NK-92 treated with Interleukin-12 subunit alpha and Interleukin-12 subunit beta, amount 100 ng/mL, for 24 hours (cell line): ENCODE results near the gene NAV2.

Experiments
- DNase-seq: peaks from one replicate; lab custom pipeline; 2025; lab: John Stamatoyannopoulos, UW

The NAV2 gene

GRCh38 chr11:19687392-19687791 lies 25.2 kb upstream of the NAV2 start:
- DNase-seq: no peak

DNA sequence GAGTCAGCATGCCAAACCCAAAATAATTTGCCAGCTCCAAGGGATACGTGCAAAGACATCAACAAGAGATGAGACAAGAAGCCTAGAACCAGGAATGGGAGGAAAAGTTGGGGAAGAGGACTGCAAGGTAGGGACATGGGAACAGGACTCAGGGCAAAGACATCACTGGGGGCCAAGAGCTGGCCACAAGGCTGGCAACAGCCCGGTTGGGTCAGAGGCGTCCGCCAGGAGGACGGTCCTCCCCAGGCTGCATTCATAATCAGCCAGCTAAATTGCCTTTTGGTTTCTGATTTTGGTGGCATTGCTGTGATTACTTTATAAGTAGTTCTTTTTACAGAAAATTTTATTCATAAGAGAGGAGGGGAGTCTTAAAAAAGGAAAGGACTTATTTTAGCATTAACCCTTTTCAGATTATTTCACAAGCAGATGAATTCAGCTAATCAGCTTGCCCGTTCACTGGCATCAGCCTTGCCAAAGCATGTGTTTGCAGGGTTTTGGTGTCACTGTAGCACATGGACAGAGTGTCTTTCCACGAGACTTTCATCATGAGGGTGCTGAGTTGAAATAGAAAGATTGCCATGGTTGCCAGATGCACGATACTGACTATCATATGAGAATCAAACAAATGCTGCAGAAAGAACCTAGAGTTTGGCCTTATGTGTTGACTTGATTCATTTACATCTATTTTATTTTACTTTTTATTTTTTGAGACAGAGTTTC lies 23.2 kb upstream of the NAV2 start:
- DNase-seq: no peak

GRCh38 chr11:19690885-19691284 lies 21.8 kb upstream of the NAV2 start:
- DNase-seq: no peak

DNA sequence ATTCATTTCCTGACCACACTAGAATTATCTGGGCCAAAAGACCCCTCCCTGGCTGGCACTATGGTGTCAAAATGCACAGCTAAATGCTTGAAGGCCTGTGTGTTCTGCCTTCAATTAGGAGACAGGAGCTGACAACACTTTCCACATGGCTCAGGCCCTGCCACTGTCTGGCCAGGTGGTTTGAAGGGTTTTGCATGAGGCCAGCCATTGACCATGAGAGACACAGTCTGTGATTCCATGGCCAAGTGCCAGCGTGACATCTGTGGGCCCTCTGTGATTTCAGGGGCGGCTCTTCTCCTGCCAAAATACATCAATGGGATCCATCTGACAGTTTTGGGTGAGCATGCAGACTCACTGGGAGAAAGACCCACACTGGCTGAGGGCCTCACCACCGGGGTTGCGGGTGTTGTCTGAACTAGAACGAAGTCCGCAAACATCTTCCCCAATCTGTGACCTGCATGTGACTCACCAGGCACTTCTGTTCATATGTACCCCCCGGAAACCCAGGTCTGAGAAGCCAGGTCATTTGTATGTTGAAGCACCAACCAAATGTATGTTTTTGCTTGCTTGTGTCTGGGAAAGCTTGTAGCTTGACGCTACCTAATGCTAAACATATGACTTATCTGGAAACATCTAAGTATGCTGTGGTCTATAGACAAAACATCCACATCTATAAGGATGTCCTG lies 20.7 kb upstream of the NAV2 start:
- DNase-seq: no peak

GRCh38 chr11:19693146-19693545 lies 19.5 kb upstream of the NAV2 start:
- DNase-seq: no peak

DNA sequence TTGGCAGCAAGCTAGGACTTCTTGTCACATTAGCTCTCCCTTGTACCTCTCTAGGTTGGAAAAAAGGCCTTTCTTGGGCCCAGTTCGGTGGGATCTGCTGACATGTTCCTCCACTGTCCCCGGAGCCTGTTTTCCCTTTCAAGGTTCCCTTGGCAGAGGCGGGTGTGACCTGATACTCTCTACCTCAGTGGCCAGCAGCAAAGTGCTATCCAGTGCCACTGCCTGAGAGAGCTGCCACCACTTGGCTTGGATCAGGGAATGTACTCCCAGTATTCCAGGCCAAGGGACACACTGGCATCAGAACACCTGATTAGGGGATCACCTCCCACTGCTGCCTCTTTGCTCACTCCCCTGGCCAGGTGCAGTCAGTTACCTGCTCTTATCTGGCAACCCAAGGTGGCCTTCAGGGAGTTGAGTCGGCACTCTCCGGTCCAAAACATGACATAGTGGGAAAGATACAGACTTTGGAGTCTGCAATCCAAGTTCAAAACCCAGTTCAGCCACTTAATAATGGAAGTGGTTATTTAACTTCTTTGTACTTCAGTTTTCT lies 17.8 kb upstream of the NAV2 start:
- DNase-seq: no peak

- no peak for DNase-seq
These were observed 16.6 kb upstream of the NAV2 start for GRCh38 chr11:19696073-19696472.

GRCh38 chr11:19696904-19697303 lies 15.7 kb upstream of the NAV2 start:
- no peak for DNase-seq

GRCh38 chr11:19697721-19698121 lies 14.9 kb upstream of the NAV2 start:
- DNase-seq: no peak

GRCh38 chr11:19698493-19699292 lies 13.9 kb upstream of the NAV2 start:
- DNase-seq: no peak

- DNase-seq: no peak
These were observed 11.2 kb upstream of the NAV2 start for GRCh38 chr11:19701421-19701820.

DNA sequence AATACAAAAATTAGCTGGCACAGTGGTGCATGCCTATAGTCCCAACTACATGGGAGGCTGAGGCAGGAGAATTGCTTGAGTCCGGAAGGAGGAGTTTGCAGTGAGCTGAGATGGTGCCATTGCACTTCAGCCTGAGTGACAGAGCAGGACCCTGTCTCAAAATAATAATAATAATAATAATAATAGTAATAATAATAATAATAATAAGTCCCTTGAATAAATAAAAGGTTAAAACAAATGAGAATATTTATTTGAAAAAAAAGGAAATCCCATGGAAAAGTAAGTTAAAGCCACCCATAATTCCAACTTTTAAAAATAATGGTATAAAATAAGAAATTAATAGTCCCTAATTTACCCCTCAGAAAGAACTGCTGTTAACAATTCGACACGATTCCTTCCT lies 10.0 kb upstream of the NAV2 start:
- no peak for DNase-seq

GRCh38 chr11:19703211-19703610 lies 9.4 kb upstream of the NAV2 start:
- no peak for DNase-seq

DNA sequence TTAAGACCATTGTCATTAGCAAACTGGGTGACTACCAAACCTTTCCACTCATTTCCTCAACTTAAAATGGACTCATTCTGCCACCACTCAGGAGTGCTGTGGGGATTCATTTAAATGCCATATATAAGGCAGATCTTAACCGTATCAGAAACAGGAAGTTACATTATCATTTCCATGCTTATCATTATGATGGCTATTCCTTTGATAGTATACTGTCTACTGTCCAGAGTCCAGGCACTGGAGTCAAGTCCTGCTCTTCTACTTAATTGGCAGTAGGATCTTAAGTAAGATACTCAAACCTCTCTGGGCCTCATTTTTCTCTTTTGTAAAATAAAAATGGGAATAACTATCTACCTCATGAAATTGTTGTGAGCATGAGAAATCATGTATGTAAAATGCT lies 8.4 kb upstream of the NAV2 start:
- DNase-seq: no peak

- DNase-seq: no peak
These were observed 6.7 kb upstream of the NAV2 start for GRCh38 chr11:19705936-19706335.

DNA sequence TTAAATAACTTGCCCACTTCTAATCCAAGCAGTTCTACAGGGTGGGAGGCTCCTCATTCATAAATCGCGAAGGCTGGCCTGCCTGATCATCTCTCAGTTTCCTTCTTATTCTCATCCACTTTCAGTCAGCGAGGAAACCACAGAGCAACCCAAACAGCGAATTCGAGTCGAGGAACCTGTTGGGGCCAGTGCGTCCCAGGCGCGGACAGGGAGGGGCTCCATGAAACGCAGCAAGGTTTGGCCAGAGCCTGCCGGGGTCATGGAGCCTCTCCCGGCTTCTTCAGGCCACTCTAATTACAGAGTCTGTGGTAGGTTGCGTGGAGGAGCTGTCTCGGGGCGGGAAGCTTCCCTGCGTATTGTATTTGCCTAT lies 741 bp upstream of the NAV2 start:
- DNase-seq: no peak

GRCh38 chr11:19713196-19714021 lies 772 bp downstream of the NAV2 start:
- DNase-seq: no peak

DNA sequence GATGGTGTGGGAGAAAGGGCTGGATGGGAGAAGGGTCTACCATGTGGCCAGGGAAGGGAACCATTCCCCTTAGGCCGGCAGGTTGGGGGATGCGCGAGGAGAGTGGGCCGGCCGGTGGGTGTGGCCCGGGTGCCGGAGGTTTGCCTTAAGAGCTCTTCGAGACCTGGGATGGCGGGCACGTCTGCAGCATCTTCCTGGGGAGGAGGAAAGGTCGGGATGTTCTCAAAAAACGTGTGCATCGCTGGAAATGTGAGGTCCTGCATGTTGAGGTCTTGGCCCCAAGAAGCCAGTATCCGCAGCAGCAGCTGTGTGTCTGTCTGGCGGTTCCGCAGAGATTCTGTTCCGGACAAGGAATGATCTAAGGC lies 1.4 kb downstream of the NAV2 start:
- no peak for DNase-seq

DNA sequence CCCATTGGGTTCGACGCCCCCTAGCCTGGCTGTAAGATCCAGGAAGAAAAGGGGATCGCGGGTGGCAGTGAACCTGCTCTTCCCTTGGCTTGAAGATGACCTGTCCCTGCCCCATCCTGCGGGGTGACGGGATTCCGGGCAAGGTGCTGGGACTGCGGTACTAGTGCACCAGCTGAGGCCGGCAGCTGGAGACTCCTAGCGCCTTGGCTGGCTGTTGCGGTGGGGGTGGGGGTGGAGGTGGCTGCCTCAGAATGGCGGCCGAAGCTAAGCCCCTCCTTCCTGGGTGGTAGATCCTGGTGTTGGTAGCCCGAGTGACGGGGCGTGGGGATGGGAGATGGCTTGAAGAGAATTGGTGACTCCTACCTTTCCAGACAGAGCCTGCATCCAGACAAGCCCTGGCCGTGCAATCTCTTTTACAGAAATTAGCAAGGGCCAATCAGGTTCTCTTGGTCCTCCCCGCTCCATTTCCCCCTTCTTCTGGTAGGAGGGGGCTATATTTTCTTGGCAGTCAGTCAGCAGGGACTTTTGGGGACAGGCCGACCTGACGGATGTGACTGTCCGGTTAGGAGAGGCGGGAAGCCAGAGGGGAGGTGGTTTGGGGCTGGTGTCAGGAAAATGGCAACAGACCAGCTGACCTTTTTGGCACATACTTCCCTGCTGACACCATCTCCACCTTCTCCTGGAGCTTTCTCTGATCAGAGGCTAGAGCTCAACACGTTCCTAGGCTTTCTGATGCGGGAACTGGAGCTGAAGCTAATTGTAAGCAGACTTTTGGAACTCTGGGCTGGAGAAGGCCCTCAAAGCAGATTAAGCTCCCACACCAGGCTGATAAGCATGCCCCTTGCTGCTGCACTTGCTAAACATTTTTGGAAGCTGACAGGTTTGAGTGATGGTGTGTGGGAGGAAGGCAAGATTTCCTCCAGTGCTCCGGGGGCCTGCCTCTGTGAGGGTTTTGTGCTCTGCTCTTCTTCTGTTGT lies 2.0 kb downstream of the NAV2 start:
- DNase-seq: no peak

DNA sequence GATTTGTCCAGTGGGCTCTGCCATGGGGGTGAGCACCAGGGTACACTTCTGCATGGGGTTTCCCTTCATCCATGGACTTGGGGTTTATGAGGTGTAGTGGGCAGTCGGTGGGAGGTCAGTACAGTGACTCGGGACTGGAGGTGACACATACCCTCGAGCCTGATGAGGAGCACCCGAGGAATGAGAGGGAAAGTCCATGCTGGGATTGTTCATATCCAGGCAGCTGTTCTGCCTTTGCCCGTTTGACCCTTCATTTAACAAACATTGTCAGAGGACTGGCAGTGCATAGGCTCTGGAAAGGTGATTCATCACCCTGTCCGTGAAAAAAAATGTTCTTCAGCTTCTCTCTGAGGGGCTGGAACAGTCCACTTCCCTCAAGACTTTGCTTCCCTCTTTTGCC lies 2.7 kb downstream of the NAV2 start:
- DNase-seq: no peak

- DNase-seq: no peak
These were observed 5.4 kb downstream of the NAV2 start for GRCh38 chr11:19718051-19718450.
